NB4 (cell line): Measurements from ENCODE around the gene HIF1AN.

Experiments used
- DNase-seq: peaks from one replicate; pipeline ENCODE4 v3.0.0; 2010; ENCODE audit warnings: low read depth
- H3K4me3 ChIP-seq: one replicate; pipeline ENCODE4 v1.5.1; 2011; ENCODE audit warnings: mild to moderate bottlenecking, low read depth, low read length, moderate library complexity
- CTCF ChIP-seq: IDR thresholded peaks from one replicate; pipeline ENCODE4 v1.5.1; 2012; ENCODE audit warnings: low read depth, low read length
- MAX ChIP-seq: IDR thresholded peaks from 2 replicates; pipeline ENCODE4 v1.6.1; 2011; ENCODE audit warnings: low read depth, low read length
- MYC ChIP-seq: IDR thresholded peaks from 2 replicates; pipeline ENCODE4 v1.6.1; 2011; ENCODE audit warnings: low read depth, low read length
- POLR2A ChIP-seq: IDR thresholded peaks from 2 replicates; pipeline ENCODE4 v1.6.1; 2011; ENCODE audit warnings: mild to moderate bottlenecking; ENCODE audit not compliant: insufficient read length; ENCODE audit errors: extremely low read depth

The HIF1AN gene

GRCh38 chr10:100528921-100529474, 6.7 kb upstream of the HIF1AN start:
- TF ChIP-seq MYC: no peak
- no peak for TF ChIP-seq CTCF
- peak; percentile 40 for TF ChIP-seq MAX
- H3K4me3 ChIP-seq: peak overlapping the region; percentile 91
- DNase-seq: peak; percentile 82

- TF ChIP-seq MYC: peak; percentile 9; the same call in 1 of the 2 replicates
- peak; percentile 69 for TF ChIP-seq MAX
- peak; percentile 83 for TF ChIP-seq POLR2A
- TF ChIP-seq CTCF: no peak
- H3K4me3 ChIP-seq: peak within 1 kb of the TSS; percentile 91
- DNase-seq: peak; percentile 89
Observed at GRCh38 chr10:100529475-100530298, 6.1 kb upstream of the HIF1AN start, which contains the start of gene NDUFB8. Gene NDUFB8, minus strand, starts transcription at chr10:100529871. Its CDS starts 20 bp downstream, at chr10:100529851.

GRCh38 chr10:100531761-100532160, 4.0 kb upstream of the HIF1AN start:
- DNase-seq: no peak
- no peak overlapping the region for H3K4me3 ChIP-seq
- TF ChIP-seq CTCF (no peak), MYC (no peak), MAX (no peak), POLR2A (no peak)

- TF ChIP-seq CTCF: no peak
- DNase-seq: no peak
- H3K4me3 ChIP-seq: no peak overlapping the region
Observed at GRCh38 chr10:100534726-100535125, 1.0 kb upstream of the HIF1AN start.

- no peak for DNase-seq
- no peak for TF ChIP-seq MAX
- no peak for TF ChIP-seq CTCF
- no peak for TF ChIP-seq POLR2A
- no peak for TF ChIP-seq MYC
- peak overlapping the region; percentile 87 for H3K4me3 ChIP-seq
Observed at GRCh38 chr10:100535338-100535714, 417 bp upstream of the HIF1AN start.
